SK-N-MC (cell line): Measurements from ENCODE around the gene FAIM2.

Experiments
- EZH2 ChIP-seq: fragments of 200-600 bp; sonication (generic); IDR thresholded peaks from one replicate; pipeline ENCODE4 v1.6.1; 2017; ENCODE audit warnings: antibody characterized with exemption
- FOXP2 ChIP-seq: optimal IDR thresholded peaks from 2 replicates; pipeline ENCODE3; 2011; ENCODE audit warnings: mild to moderate bottlenecking, moderate library complexity; ENCODE audit not compliant: insufficient read depth; ENCODE audit errors: extremely low read length, control extremely low read depth
- POLR2AphosphoS5 ChIP-seq: IDR thresholded peaks from 2 replicates; pipeline ENCODE4 v1.6.1; 2012; ENCODE audit warnings: mild to moderate bottlenecking, low read depth, low read length, borderline replicate concordance

DNA sequence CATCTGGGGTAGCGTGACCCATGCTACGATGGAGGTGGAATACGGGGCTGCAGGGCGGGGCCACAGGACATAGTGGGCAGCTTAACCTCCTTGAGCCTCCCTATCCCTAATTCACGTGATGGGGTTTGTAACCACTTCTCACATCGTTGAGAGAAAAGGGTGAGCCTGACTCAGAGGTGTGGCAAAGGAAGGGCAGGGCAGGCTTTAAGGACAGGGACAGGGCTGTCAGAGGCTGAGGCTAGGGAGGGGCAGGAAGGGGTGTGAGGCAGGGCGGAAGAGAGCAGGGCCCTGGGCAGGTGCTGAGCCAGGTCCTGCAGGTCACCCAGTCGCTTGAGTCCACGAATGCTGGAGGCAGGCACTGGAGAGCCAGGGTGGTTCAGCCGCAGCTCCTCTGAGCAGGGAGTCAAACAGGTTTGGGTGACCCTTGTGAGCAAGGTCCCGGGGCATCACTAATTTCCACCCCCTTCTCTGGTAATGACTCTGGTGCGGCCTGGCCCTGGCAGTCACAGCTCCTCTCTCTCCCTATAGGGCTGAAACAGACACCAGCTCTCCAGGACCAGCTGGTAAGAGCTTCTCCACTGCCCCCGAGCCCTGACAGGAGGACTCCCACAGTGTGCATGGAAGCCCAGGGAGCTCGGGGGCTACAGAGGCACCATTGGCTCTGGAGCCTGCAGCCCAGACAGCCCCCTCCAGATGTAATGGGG is 39.4 kb upstream of the FAIM2 start:
- TF ChIP-seq POLR2AphosphoS5: no peak
- TF ChIP-seq EZH2: no peak
- TF ChIP-seq FOXP2: no peak
